ENCODE measurements around the gene PTGDR. TPM values are rescaled to one million over a fixed set of nuclear protein-coding genes. Genes with fewer than 3 reads are reported as not detected.

The PTGDR gene
- total and polyA plus RNA-seq, 9 of the 15 experiments (the other 6 are each of a cell fraction or from before 2014, with no cell fraction given) = not detected

DNA sequence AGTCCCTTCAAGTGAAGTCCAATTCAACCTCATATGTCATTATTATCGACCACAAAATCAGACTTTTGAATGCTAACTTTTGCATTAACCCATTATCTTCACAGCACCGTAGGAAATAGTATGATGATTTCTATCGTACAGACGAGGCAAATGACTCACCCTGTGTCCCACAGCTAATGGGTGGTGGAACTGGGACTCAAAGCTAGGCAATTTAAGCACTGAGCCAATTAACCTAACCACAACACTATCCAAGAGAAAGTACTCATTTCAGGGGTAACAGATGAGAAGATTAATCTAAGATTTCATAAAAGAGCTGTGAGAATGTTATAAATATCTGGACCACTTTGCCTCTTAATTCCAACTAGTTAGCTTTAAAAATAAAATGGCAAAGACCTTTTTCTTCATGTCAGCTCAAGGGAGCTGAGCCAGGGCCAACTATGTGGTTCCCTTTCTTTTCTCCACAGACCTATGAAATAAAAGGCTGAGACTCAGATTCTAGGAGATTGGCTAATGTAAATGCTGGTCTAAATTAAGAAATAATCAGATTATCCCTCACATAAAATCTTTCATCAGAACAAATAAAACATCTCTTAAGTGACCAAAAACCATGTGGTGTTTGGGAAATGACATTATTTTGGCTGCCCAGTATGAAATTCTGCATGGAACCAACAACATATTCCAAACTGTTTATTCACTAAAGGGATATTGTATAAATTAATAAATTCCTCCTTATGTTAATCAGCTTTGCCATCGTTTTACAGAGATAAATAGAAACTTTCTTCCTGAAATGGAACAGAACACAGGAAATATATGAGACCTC, 51.5 kb downstream of the PTGDR start (continued):
- no peak for TF ChIP-seq TBP (optimal IDR thresholded peaks at IDR 0.05; ENCODE audit: low read depth, low read length)

DNA sequence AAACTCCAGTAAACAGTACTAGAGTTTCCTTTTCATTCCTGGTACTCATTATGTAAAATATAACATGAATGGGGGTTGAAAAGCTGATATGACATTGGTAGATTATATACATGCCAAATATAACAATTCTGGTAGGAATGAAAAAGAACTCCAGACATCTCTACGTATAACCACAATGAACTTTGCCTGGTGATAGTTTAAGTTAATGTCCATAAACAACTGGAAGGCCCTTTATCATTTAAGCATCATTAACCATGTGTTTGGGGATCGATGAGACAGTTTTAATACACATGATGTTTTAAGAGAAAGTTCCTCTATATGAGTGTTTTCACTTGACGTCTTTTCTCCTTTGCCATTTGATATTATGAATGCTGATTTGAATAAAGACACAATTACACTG, 52.4 kb downstream of the PTGDR start:
- no peak for DNase-seq (ENCODE audit: extremely low read depth in 1 of 4, low spot score in 3 of 4)
- no peak for FAIRE-seq
- 0% methylated on average over 2 of the region's 3 CpGs for WGBS (ENCODE audit: insufficient coverage, low coverage, missing lambda C conversion rate)
- ChIA-PET POLR2A (no interaction called here), CTCF (ENCODE audit: low intra/inter-chr PET ratio) (no interaction called here)
- intact Hi-C loops (cut with micrococcal nuclease) = no loop called here
- Histone ChIP-seq H3K79me2 (ENCODE audit: control insufficient read depth, insufficient read depth, low read length) (no peaks in the 10 kb centered on the region), H3K36me3 (ENCODE audit: control insufficient read depth, insufficient read depth, low read length) (no peaks in the 10 kb centered on the region), H3K27me3 (ENCODE audit: control insufficient read depth in 2 of 2, insufficient read depth in 2 of 2, low read length in 2 of 2) (peaks cover 0 to 9% of the 10 kb centered on the region in 2 experiments; a peak in 2 of 5 replicates), H2AFZ (ENCODE audit: low read depth, low read length) (no peak overlapping the region), H3K9me1 (ENCODE audit: control insufficient read depth, insufficient read depth, low read length) (no peaks in the 10 kb centered on the region), H3K27ac (ENCODE audit: extremely low read depth, low read depth, low read length) (no peak overlapping the region), H3K4me2 (ENCODE audit: insufficient read depth, low read length) (no peak overlapping the region), H3K9ac (ENCODE audit: insufficient read depth in 1 of 2, low read depth in 2 of 2, low read length in 2 of 2) (no peak overlapping the region), H3K9me3 (replicated peaks; ENCODE audit: control insufficient read depth, insufficient read depth, low read depth, low read length) (no peaks in the 10 kb centered on the region), H4K20me1 (replicated peaks; ENCODE audit: control insufficient read depth, insufficient read depth, low read length) (no peaks in the 10 kb centered on the region), H3K4me1 (replicated peaks in 1 of 2; ENCODE audit: control insufficient read depth in 2 of 2, insufficient read depth in 2 of 2, low read length in 2 of 2) (peaks cover 0 to 2% of the 10 kb centered on the region in 2 experiments; a peak in 1 of 5 replicates), H3K4me3 (no peak overlapping the region)
- TF ChIP-seq JUN (IDR thresholded peaks at IDR 0.05; ENCODE audit: borderline replicate concordance, low read depth, low read length) (no peak), JUN (CRISPR knock-in tag; IDR thresholded peaks at IDR 0.05; ENCODE audit: borderline replicate concordance) (no peak), MCM3 (IDR thresholded peaks at IDR 0.05) (no peak), ZNF253 (CRISPR knock-in tag; conservative IDR thresholded peaks at IDR 0.05) (no peak), WHSC1 (IDR thresholded peaks at IDR 0.05; ENCODE audit: low read length) (no peak), GABPA (tag; conservative IDR thresholded peaks at IDR 0.05; ENCODE audit: low read depth) (no peak), HDAC3 (IDR thresholded peaks at IDR 0.05; ENCODE audit: borderline replicate concordance, partially characterized antibody) (no peak), ADNP (tag; IDR thresholded peaks at IDR 0.05) (no peak)
- TF ChIP-seq, protein P1, sequence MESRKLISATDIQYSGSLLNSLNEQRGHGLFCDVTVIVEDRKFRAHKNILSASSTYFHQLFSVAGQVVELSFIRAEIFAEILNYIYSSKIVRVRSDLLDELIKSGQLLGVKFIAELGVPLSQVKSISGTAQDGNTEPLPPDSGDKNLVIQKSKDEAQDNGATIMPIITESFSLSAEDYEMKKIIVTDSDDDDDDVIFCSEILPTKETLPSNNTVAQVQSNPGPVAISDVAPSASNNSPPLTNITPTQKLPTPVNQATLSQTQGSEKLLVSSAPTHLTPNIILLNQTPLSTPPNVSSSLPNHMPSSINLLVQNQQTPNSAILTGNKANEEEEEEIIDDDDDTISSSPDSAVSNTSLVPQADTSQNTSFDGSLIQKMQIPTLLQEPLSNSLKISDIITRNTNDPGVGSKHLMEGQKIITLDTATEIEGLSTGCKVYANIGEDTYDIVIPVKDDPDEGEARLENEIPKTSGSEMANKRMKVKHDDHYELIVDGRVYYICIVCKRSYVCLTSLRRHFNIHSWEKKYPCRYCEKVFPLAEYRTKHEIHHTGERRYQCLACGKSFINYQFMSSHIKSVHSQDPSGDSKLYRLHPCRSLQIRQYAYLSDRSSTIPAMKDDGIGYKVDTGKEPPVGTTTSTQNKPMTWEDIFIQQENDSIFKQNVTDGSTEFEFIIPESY (CRISPR knock-in tag; IDR thresholded peaks at IDR 0.05) = no peak
- TF ChIP-seq, protein P2, sequence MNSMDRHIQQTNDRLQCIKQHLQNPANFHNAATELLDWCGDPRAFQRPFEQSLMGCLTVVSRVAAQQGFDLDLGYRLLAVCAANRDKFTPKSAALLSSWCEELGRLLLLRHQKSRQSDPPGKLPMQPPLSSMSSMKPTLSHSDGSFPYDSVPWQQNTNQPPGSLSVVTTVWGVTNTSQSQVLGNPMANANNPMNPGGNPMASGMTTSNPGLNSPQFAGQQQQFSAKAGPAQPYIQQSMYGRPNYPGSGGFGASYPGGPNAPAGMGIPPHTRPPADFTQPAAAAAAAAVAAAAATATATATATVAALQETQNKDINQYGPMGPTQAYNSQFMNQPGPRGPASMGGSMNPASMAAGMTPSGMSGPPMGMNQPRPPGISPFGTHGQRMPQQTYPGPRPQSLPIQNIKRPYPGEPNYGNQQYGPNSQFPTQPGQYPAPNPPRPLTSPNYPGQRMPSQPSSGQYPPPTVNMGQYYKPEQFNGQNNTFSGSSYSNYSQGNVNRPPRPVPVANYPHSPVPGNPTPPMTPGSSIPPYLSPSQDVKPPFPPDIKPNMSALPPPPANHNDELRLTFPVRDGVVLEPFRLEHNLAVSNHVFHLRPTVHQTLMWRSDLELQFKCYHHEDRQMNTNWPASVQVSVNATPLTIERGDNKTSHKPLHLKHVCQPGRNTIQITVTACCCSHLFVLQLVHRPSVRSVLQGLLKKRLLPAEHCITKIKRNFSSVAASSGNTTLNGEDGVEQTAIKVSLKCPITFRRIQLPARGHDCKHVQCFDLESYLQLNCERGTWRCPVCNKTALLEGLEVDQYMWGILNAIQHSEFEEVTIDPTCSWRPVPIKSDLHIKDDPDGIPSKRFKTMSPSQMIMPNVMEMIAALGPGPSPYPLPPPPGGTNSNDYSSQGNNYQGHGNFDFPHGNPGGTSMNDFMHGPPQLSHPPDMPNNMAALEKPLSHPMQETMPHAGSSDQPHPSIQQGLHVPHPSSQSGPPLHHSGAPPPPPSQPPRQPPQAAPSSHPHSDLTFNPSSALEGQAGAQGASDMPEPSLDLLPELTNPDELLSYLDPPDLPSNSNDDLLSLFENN (IDR thresholded peaks at IDR 0.05; ENCODE audit: low read depth in 2 of 2, low read length in 2 of 2) = no peak
- in situ Hi-C loops (cut with MboI) = no loop called here
- no TSS peak for BruUV-seq (replicated peaks)
- ATAC-seq = no peak
